GM13976 (cell line): ENCODE data around the gene UCKL1.

Experiments used
- DNase-seq: peaks from one replicate; pipeline ENCODE4 v3.0.0; 2012; ENCODE audit warnings: low spot score
- CTCF ChIP-seq: IDR thresholded peaks from 2 replicates; pipeline ENCODE4 v1.5.1; 2012; ENCODE audit warnings: borderline replicate concordance, mild to moderate bottlenecking; ENCODE audit not compliant: insufficient read depth; ENCODE audit errors: extremely low read depth, missing control alignments, control extremely low read depth
- in situ Hi-C: fragments of 300-500 bp; cut with MboI; formaldehyde crosslinking; loops from one replicate; pipeline ENCODE4 v1.12.0; 2022; ENCODE audit warnings: low sequenced_read_pairs, mixed read lengths, inconsistent platforms; ENCODE audit not compliant: unreplicated experiment

The UCKL1 gene

GRCh38 chr20:63941282-63942081, 14.7 kb downstream of the UCKL1 start:
- TF ChIP-seq CTCF = no peak
- in situ Hi-C loops = no loop called here
- no peak for DNase-seq

- no peak for DNase-seq
- no peak for TF ChIP-seq CTCF
- in situ Hi-C loops = no loop called here
Measured at GRCh38 chr20:63940472-63941266, 15.5 kb downstream of the UCKL1 start.

- in situ Hi-C loops = no loop called here
- DNase-seq = no peak
- TF ChIP-seq CTCF = no peak
Measured at GRCh38 chr20:63940071-63940471, 16.1 kb downstream of the UCKL1 start.

GRCh38 chr20:63939061-63939935, 16.9 kb downstream of the UCKL1 start:
- DNase-seq = no peak
- in situ Hi-C loops = no loop called here
- no peak for TF ChIP-seq CTCF

GRCh38 chr20:63937596-63937995, 18.6 kb downstream of the UCKL1 start:
- no peak for TF ChIP-seq CTCF
- in situ Hi-C loops = no loop called here
- no peak for DNase-seq

GRCh38 chr20:63935447-63935846, 20.8 kb downstream of the UCKL1 start:
- TF ChIP-seq CTCF = no peak
- in situ Hi-C loops = no loop called here
- no peak for DNase-seq
